ENCODE measurements around the gene ACSS1.

DNA sequence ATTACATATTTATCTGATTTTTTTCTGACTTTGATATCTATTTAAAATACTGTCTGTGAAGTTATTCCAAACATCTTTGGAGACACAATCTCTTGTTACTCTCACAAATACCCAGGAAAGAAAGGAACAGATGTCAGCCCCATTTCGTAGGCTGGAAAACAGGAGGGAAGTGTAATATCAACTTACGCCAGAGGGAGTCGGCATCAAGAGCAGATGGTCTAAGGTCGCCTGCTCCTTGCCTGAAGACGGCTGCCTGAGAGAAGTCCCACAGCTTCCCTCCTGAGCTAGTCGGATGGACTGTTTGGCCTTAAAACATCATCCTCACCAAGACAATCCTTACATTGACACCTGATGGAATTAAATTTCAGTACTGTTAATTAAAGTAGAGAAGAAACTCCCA, 95.4 kb downstream of the ACSS1 start:
- TF ChIP-seq POLR2AphosphoS5 (IDR thresholded peaks at IDR 0.05) = no peak
- TF ChIP-seq, protein P1, sequence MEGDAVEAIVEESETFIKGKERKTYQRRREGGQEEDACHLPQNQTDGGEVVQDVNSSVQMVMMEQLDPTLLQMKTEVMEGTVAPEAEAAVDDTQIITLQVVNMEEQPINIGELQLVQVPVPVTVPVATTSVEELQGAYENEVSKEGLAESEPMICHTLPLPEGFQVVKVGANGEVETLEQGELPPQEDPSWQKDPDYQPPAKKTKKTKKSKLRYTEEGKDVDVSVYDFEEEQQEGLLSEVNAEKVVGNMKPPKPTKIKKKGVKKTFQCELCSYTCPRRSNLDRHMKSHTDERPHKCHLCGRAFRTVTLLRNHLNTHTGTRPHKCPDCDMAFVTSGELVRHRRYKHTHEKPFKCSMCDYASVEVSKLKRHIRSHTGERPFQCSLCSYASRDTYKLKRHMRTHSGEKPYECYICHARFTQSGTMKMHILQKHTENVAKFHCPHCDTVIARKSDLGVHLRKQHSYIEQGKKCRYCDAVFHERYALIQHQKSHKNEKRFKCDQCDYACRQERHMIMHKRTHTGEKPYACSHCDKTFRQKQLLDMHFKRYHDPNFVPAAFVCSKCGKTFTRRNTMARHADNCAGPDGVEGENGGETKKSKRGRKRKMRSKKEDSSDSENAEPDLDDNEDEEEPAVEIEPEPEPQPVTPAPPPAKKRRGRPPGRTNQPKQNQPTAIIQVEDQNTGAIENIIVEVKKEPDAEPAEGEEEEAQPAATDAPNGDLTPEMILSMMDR (IDR thresholded peaks at IDR 0.05) = no peak
